ENCODE data around the gene LRRC2. TPM values are rescaled to one million over a fixed set of nuclear protein-coding genes. Genes with fewer than 3 reads are reported as not detected.
"Not testable (repeated sequence)": the region's sequence is repeated elsewhere in the genome, so short reads cannot be mapped to it uniquely, and the experiment has no call there.

Gene LRRC2
- total RNA-seq, 2 donors from 2014 or later, result 7.0 to 29.7 TPM

DNA sequence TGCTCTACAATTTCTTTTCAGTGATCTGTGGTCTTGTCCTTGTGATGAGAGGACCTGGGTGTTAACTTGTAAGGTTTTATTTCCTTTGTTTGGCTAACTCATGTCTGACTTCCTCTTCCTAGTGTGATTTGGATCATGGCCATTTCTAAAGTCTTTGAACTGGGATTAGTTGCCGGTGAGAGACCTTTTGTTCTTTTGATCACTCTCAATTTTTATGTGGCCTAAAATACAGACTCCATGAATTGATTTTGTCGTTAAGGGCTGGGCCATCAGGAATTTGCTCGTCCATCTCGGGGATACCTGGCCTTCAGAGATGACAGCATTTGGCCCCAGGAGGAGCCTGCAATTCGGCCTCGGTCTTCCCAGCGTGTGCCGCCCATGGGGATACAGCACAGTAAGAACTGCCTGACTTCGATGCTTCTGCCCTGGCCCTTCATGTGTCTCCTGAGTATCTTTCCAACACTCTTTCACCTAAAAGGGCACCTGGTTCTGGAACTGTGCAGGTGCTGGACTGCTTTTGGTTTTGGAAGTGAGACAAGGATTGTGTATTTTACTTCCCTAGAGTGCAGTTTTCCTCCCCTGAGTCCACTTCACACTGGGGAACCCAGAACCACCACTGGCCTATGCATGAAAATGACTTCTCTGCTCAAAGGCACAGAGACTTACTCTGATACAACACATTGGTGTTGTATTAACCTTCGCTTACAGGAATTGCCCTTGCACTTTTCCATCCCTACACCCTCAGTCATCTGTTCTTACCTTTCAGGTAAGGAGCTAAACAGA lies 13.1 kb upstream of the LRRC2 start:
- no peak for DNase-seq (ENCODE audit: low spot score)
- Histone ChIP-seq H3K4me1 (peaks cover 0 to 4% of the 10 kb centered on the region in 2 donors), H3K9me3 (no peaks in the 10 kb centered on the region), H3K4me3 (no peak overlapping the region), H3K36me3 (no peaks in the 10 kb centered on the region), H3K27ac (no peak overlapping the region), H3K27me3 (no peaks in the 10 kb centered on the region)
- no peak for TF ChIP-seq CTCF (IDR thresholded peaks at IDR 0.05)

GRCh38 chr3:46577580-46578249 lies 11.6 kb upstream of the LRRC2 start:
- H3K36me3 ChIP-seq; H3K27me3 ChIP-seq; H3K9me3 ChIP-seq; H3K4me1 ChIP-seq; DNase-seq (ENCODE audit: low spot score); H3K4me3 ChIP-seq; H3K27ac ChIP-seq: not testable (repeated sequence)

- H3K4me1 ChIP-seq, result peaks cover 0 to 4% of the 10 kb centered on the region in 2 donors
- no peak overlapping the region for H3K4me3 ChIP-seq
- no peaks in the 10 kb centered on the region for H3K27me3 ChIP-seq
- DNase-seq (ENCODE audit: low spot score), result peak; percentile 34
- TF ChIP-seq CTCF (IDR thresholded peaks at IDR 0.05), result no peak
- no peaks in the 10 kb centered on the region for H3K9me3 ChIP-seq
- no peak overlapping the region for H3K27ac ChIP-seq
- no peaks in the 10 kb centered on the region for H3K36me3 ChIP-seq
Measured at GRCh38 chr3:46576879-46577278, 10.8 kb upstream of the LRRC2 start.

- Histone ChIP-seq H3K27ac (no peak overlapping the region), H3K27me3 (no peaks in the 10 kb centered on the region), H3K4me3 (no peak overlapping the region), H3K9me3 (no peaks in the 10 kb centered on the region), H3K36me3 (no peaks in the 10 kb centered on the region), H3K4me1 (peaks cover 0 to 4% of the 10 kb centered on the region in 2 donors)
- no peak for TF ChIP-seq CTCF (IDR thresholded peaks at IDR 0.05)
- DNase-seq (ENCODE audit: low spot score), result no peak
Measured at GRCh38 chr3:46576386-46576785, 10.3 kb upstream of the LRRC2 start.

GRCh38 chr3:46575577-46576222 lies 9.6 kb upstream of the LRRC2 start:
- no peak for TF ChIP-seq CTCF (IDR thresholded peaks at IDR 0.05)
- Histone ChIP-seq H3K27ac (no peak overlapping the region), H3K4me3 (no peak overlapping the region), H3K27me3 (no peaks in the 10 kb centered on the region), H3K36me3 (no peaks in the 10 kb centered on the region), H3K4me1 (peaks cover 0 to 4% of the 10 kb centered on the region in 2 donors), H3K9me3 (no peaks in the 10 kb centered on the region)
- no peak for DNase-seq (ENCODE audit: low spot score)
